Kidney (tissue), 22 donors: ENCODE measurements around the gene KCNK17. TPM values are rescaled to one million over a fixed set of nuclear protein-coding genes. Genes with fewer than 3 reads are reported as not detected.

Experiments used
- DNase-seq, 5 donors: peaks; one replicate each; pipeline ENCODE4 v3.0.0-alpha.2; 2013 to 2020
- FAIRE-seq: peaks from 2 replicates; lab custom pipeline; 2012; peaks lifted over from hg19 to GRCh38; lab: Jason Lieb, UNC
- H3K27ac ChIP-seq, 2 donors: one replicate each; pipeline ENCODE4 v1.7.0; 2013; ENCODE audit warnings: low read depth in 2 of 2, low read length in 2 of 2, inconsistent platforms in 1 of 2
- H3K27me3 ChIP-seq: one replicate; pipeline ENCODE4 v1.7.1; 2013; ENCODE audit warnings: low read length, inconsistent platforms; ENCODE audit not compliant: control insufficient read depth, insufficient read depth
- H3K36me3 ChIP-seq, 3 donors: one replicate each; pipeline versions ENCODE4 v1.7.0 to v1.7.1; 2013; ENCODE audit warnings: low read length in 3 of 3, control low read depth in 1 of 3, inconsistent platforms in 1 of 3; ENCODE audit not compliant: insufficient read depth in 3 of 3, control insufficient read depth in 2 of 3
- H3K4me1 ChIP-seq, 3 donors: one replicate each; pipeline versions ENCODE4 v1.7.0 to v1.7.1; 2013; ENCODE audit warnings: low read length in 3 of 3, inconsistent platforms in 1 of 3, low read depth in 1 of 3; ENCODE audit not compliant: control insufficient read depth in 2 of 3, insufficient read depth in 2 of 3
- H3K4me3 ChIP-seq, 3 donors: one replicate each; pipeline versions ENCODE4 v1.7.0 to v1.8.1; 2013; ENCODE audit warnings: low read length in 3 of 3, control low read depth in 1 of 3, inconsistent platforms in 1 of 3
- H3K9ac ChIP-seq, 3 donors: one replicate each; pipeline versions ENCODE4 v1.7.0 to v1.7.1; 2013; ENCODE audit warnings: low read length in 3 of 3, control low read depth in 1 of 3, inconsistent platforms in 1 of 3
- H3K9me3 ChIP-seq, 3 donors: one replicate each; pipeline versions ENCODE4 v1.7.0 to v1.7.1; 2013; ENCODE audit warnings: low read length in 3 of 3, control low read depth in 1 of 3, inconsistent platforms in 1 of 3; ENCODE audit not compliant: control insufficient read depth in 2 of 3, insufficient read depth in 1 of 3
- CTCF ChIP-seq: IDR thresholded peaks from 3 replicates; pipeline ENCODE4 v1.5.1; 2012; ENCODE audit warnings: mild to moderate bottlenecking, moderate library complexity, borderline replicate concordance; ENCODE audit not compliant: insufficient read depth; ENCODE audit errors: extremely low read depth
- intact Hi-C: fragments of 100-400 bp; cut with DNase I; formaldehyde crosslinking; loops from one replicate; pipeline ENCODE4 v1.11.1; 2022
- long read RNA-seq, 10 donors: library from polyadenylated mRNA in 1 of 10; unstranded in 1 of 10; transcript quantifications; one replicate each; pipeline ENCODE4 v2.0.0 and lab custom pipeline, GENCODE V29; 2021 to 2026
- polyA plus RNA-seq: library from polyadenylated mRNA; stranded (reverse); fragments of 350-450 nt; fragmentation: Illumina TruSeq; extraction: RNeasy Lipid Tissue Mini Kit (QIAGEN cat#74804); gene quantifications from one replicate; pipeline ENCODE4 v1.2.3, GENCODE V29; 2014; ENCODE audit warnings: low read depth, low replicate concordance; ENCODE audit not compliant: insufficient read depth
- total RNA-seq: library from RNA; stranded (reverse); fragmentation: NEBNext Ultra II Directional; extraction: Animal tissue kit (Norgen Biotek cat#: 25700); gene quantifications from one replicate; pipeline ENCODE4 v1.2.1, GENCODE V29; 2021
- donor health status: control.
- donor health status: control.
- donor health status: control.
- donor health status: control.
- donor health status: control.
- donor health status: DM: yes; HTN: yes; CAD: no.
- donor health status: Normal renal cell carcinoma (clear cell type).

The KCNK17 gene
- total RNA-seq = 0.38 TPM
- not detected for polyA plus RNA-seq
- long read RNA-seq, donor 1 = 0 reads
- long read RNA-seq, donor 2 = 0 reads
- long read RNA-seq, donor 3 = 0 reads
- long read RNA-seq, donor 4 = 0 reads
- long read RNA-seq, donor 5 = 0 reads
- long read RNA-seq, donor 6 = 0 reads
- long read RNA-seq, donor 7, partial matches to known transcripts = 0 of 1 reads
- long read RNA-seq, donor 7, other reads (novel, unspliced or antisense) = 0 of 1 reads
- long read RNA-seq, donor 8 = 0 reads
- long read RNA-seq, donor 9 = 0 reads
- long read RNA-seq, donor 10 = 0 reads

- intact Hi-C loops = loop anchor here (10.0 kb wide), 1 partner anchor 340 kb away; no protein-coding TSS in a partner anchor
- FAIRE-seq (no peak), DNase-seq (peak in 2 of 5 donors; percentile 11 to 25)
- peaks cover 21% of the 10 kb centered on the region for H3K27me3 ChIP-seq
- no peaks in the 10 kb centered on the region for H3K36me3 ChIP-seq
- no peak for TF ChIP-seq CTCF
- no peak within 1 kb of the TSS for H3K9ac ChIP-seq
- H3K4me1 ChIP-seq = peaks cover 0 to 5% (median 0%) of the 10 kb centered on the region in 3 donors
- no peak within 1 kb of the TSS for H3K27ac ChIP-seq
- no peak within 1 kb of the TSS for H3K4me3 ChIP-seq
- H3K9me3 ChIP-seq = no peaks in the 10 kb centered on the region
These were observed at the start of gene KCNK17 for GRCh38 chr6:39314273-39314795. Gene KCNK17 (minus strand): TSS chr6:39314419. CDS start chr6:39314320, 99 bp downstream.

GRCh38 chr6:39363280-39363679, 49.1 kb upstream of the KCNK17 start:
- H3K4me1 ChIP-seq = peaks cover 0 to 4% (median 0%) of the 10 kb centered on the region in 3 donors
- no peak overlapping the region for H3K9ac ChIP-seq
- intact Hi-C loops = no loop called here
- H3K27me3 ChIP-seq = no peaks in the 10 kb centered on the region
- no peak for DNase-seq
- H3K36me3 ChIP-seq = no peaks in the 10 kb centered on the region
- no peak overlapping the region for H3K27ac ChIP-seq
- H3K9me3 ChIP-seq = no peaks in the 10 kb centered on the region
- H3K4me3 ChIP-seq = no peak overlapping the region
- FAIRE-seq = no peak
- TF ChIP-seq CTCF = no peak

- Histone ChIP-seq H3K27me3 (no peaks in the 10 kb centered on the region), H3K4me3 (no peak overlapping the region), H3K9ac (peak overlapping the region in 1 of 3 donors; percentile 12), H3K27ac (no peak overlapping the region), H3K4me1 (peaks cover 0 to 4% (median 0%) of the 10 kb centered on the region in 3 donors), H3K9me3 (no peaks in the 10 kb centered on the region), H3K36me3 (no peaks in the 10 kb centered on the region)
- DNase-seq (peak in 2 of 5 donors; percentile 34 to 37), FAIRE-seq (no peak)
- intact Hi-C loops = no loop called here
- no peak for TF ChIP-seq CTCF
These were observed 48.3 kb upstream of the KCNK17 start for GRCh38 chr6:39362487-39362865.
